Heart left ventricle (tissue), 13 donors: Measurements from ENCODE around the gene STX8.

Experiments used
- CTCF ChIP-seq, 12 donors: fragments of 200-600 bp; sonication (generic) in 4 of 12; IDR thresholded peaks; one replicate each; pipeline versions ENCODE4 v1.5.0 to v1.8.0; 2018 to 2022; ENCODE audit warnings: antibody characterized with exemption in 12 of 12, mild to moderate bottlenecking in 5 of 12
- POLR2A ChIP-seq, 2 donors: fragments of 450-650 bp; IDR thresholded peaks; one replicate each; pipeline ENCODE4 v1.6.1; 2017; ENCODE audit warnings: antibody characterized with exemption in 2 of 2, mild to moderate bottlenecking in 2 of 2, moderate library complexity in 2 of 2
- donor health status: ischemic (EF 13 %, LVEDD 7.1; RV severe dilation, severe dysfunction).
- donor health status: DM: no; HTN: yes; CAD: no.
- donor health status: DM: no; HTN: no; CAD: no.
- donor health status: ischemic (EF 25% LVEDD 6.9; RV normal size, moderate dysfunction).
- donor health status: ischemic (EF 25% LVEDD 5.7; RV mildly dilated, moderate dysfunction).
- donor health status: ischemic (EF 35%, LVEDD 5.7; RV mildly dilated, moderate dysfunction).
- donor health status: nonischemic (EF 11% LVEDD 7.7; RV severe dilation, severe dysfunction).
- donor health status: DM: yes; HTN: yes; CAD: no.
- donor health status: PGD.
- donor health status: ischemic (EF 29% LVEDD 5.4; RV normal size, mild dysfunction).
- donor health status: nonischemic (EF 23%, LVEDD 6.1; RV moderate dilation, normal function).

GRCh38 chr17:9220398-9221146 is 355.0 kb downstream of the STX8 start:
- no peak for TF ChIP-seq CTCF (IDR thresholded peaks at IDR 0.05)
- TF ChIP-seq POLR2A (IDR thresholded peaks at IDR 0.05), result no peak
